HepG2 (cell line): ENCODE data around the gene FAM174C. TPM values are rescaled to one million over a fixed set of nuclear protein-coding genes. Genes with fewer than 3 reads are reported as not detected.

Experiments
- EHMT2 ChIP-seq: fragments of 200-600 bp; sonication (generic); IDR thresholded peaks from 2 replicates; pipeline ENCODE4 v1.7.0; 2017; ENCODE audit warnings: antibody characterized with exemption, low read depth, low read length, borderline replicate concordance
- FOXA1 ChIP-seq, 2 experiments: fragments of 450-650 bp in 1 of 2; sonication (generic) in 1 of 2; formaldehyde crosslinking in 1 of 2; IDR thresholded peaks; 2 replicates each; pipeline versions ENCODE4 v1.4.0 to v1.6.1; 2016 to 2020; ENCODE audit warnings: missing genetic modification reagents in 1 of 2
- HDAC2 ChIP-seq: sonication (generic); formaldehyde crosslinking; IDR thresholded peaks from 2 replicates; pipeline ENCODE4 v1.4.0; 2020; ENCODE audit warnings: missing genetic modification reagents
- KLF15 ChIP-seq: sonication (generic); formaldehyde crosslinking; IDR thresholded peaks from 2 replicates; pipeline ENCODE4 v1.8.1; 2023; ENCODE audit warnings: borderline replicate concordance, mild to moderate bottlenecking, inconsistent platforms, missing genetic modification reagents, mixed read lengths
- MED13 ChIP-seq: sonication (generic); formaldehyde crosslinking; IDR thresholded peaks from 2 replicates; pipeline ENCODE4 v1.5.0; 2020; ENCODE audit warnings: missing genetic modification reagents
- MXI1 ChIP-seq: IDR thresholded peaks from 3 replicates; pipeline ENCODE4 v1.6.1; 2012; ENCODE audit warnings: low read depth, low read length, inconsistent platforms, borderline replicate concordance
- NAIF1 ChIP-seq: sonication (generic); formaldehyde crosslinking; IDR thresholded peaks from 2 replicates; pipeline ENCODE4 v1.5.0; 2020; ENCODE audit warnings: mild to moderate bottlenecking, missing genetic modification reagents, borderline replicate concordance
- NCOA1 ChIP-seq: sonication (generic); formaldehyde crosslinking; IDR thresholded peaks from 2 replicates; pipeline ENCODE4 v1.9.0; 2021; ENCODE audit warnings: missing genetic modification reagents
- NPAS2 ChIP-seq: sonication (generic); formaldehyde crosslinking; IDR thresholded peaks from 2 replicates; pipeline ENCODE4 v1.8.0; 2022; ENCODE audit warnings: mild to moderate bottlenecking, missing genetic modification reagents, borderline replicate concordance
- PAF1 ChIP-seq: IDR thresholded peaks from 2 replicates; pipeline ENCODE4 v1.6.1; 2016; ENCODE audit warnings: missing genetic modification reagents, missing compliant biosample characterization
- PCBP1 ChIP-seq: fragments of 200-400 bp; formaldehyde crosslinking; IDR thresholded peaks from 2 replicates; pipeline ENCODE4 v1.6.1; 2017; ENCODE audit warnings: mild to moderate bottlenecking, low read depth, low read length, borderline replicate concordance
- SMC3 ChIP-seq: IDR thresholded peaks from 2 replicates; pipeline ENCODE4 v1.6.1; 2011; ENCODE audit warnings: low read length, improper control_type of control experiment
- TAF1 ChIP-seq: sonication (generic); formaldehyde crosslinking; IDR thresholded peaks from 2 replicates; pipeline ENCODE4 v1.4.0; 2020; ENCODE audit warnings: missing genetic modification reagents
- ZC3H4 ChIP-seq: sonication (generic); formaldehyde crosslinking; IDR thresholded peaks from 2 replicates; pipeline ENCODE4 v1.4.0; 2020; ENCODE audit warnings: missing genetic modification reagents, borderline replicate concordance
- ZFYVE20 ChIP-seq: sonication (generic); formaldehyde crosslinking; IDR thresholded peaks from 2 replicates; pipeline ENCODE4 v1.8.0; 2023; ENCODE audit warnings: low read depth, mild to moderate bottlenecking, moderate library complexity, missing genetic modification reagents, borderline replicate concordance
- ZNF180 ChIP-seq: sonication (generic); formaldehyde crosslinking; IDR thresholded peaks from 2 replicates; pipeline ENCODE4 v1.4.0; 2020; ENCODE audit warnings: low read depth, missing genetic modification reagents, borderline replicate concordance
- ZNF446 ChIP-seq: sonication (generic); formaldehyde crosslinking; IDR thresholded peaks from 2 replicates; pipeline ENCODE4 v1.5.0; 2020; ENCODE audit warnings: mild to moderate bottlenecking, missing genetic modification reagents
- ZNF556 ChIP-seq: sonication (generic); formaldehyde crosslinking; IDR thresholded peaks from 2 replicates; pipeline ENCODE4 v1.4.0; 2020; ENCODE audit warnings: mild to moderate bottlenecking, missing genetic modification reagents, borderline replicate concordance
- ZNF724P ChIP-seq: sonication (generic); formaldehyde crosslinking; IDR thresholded peaks from 2 replicates; pipeline ENCODE4 v1.8.0; 2022; ENCODE audit warnings: missing genetic modification reagents, borderline replicate concordance
- polyA plus RNA-seq, 8 experiments: library from polyadenylated mRNA; depleted of rRNA in 3 of 8; stranded (reverse) in 7 of 8; unstranded in 1 of 8; fragments of >200 nt; fragmentation: Illumina TruSeq in 4 of 8; extraction: Trizol in 4 of 8; gene quantifications; 2 replicates each; pipeline versions ENCODE4 v1.2.1 to v1.2.3, GENCODE V29; 2011 to 2016; ENCODE audit warnings: low read depth in 4 of 8, missing spikeins in 1 of 8, mixed read lengths in 1 of 8; ENCODE audit not compliant: insufficient read depth in 1 of 8
- total RNA-seq, 5 experiments: library from RNA; depleted of rRNA; stranded (reverse); fragments of >200 nt; fragmentation: Illumina TruSeq; extraction: Trizol; gene quantifications; 2 replicates each; pipeline ENCODE4 v1.2.3, GENCODE V29; 2016; ENCODE audit warnings: low read depth in 1 of 5
- TF ChIP-seq, protein P1 (sequence below): sonication (generic); formaldehyde crosslinking; conservative IDR thresholded peaks from 2 replicates; pipeline ENCODE4 v1.8.0; 2022; ENCODE audit warnings: missing genetic modification reagents
- TF ChIP-seq, protein P2 (sequence below): sonication (generic); formaldehyde crosslinking; IDR thresholded peaks from 2 replicates; pipeline ENCODE4 v1.5.0; 2020; ENCODE audit warnings: mild to moderate bottlenecking, missing genetic modification reagents
- TF ChIP-seq, protein P3 (sequence below): sonication (generic); formaldehyde crosslinking; IDR thresholded peaks from 2 replicates; pipeline ENCODE4 v1.5.0; 2020; ENCODE audit warnings: missing genetic modification reagents
- TF ChIP-seq, protein P4 (sequence below): IDR thresholded peaks from 2 replicates; pipeline ENCODE4 v1.6.1; 2016; ENCODE audit warnings: control low read depth
- TF ChIP-seq, protein P5 (sequence below): sonication (generic); formaldehyde crosslinking; IDR thresholded peaks from 2 replicates; pipeline ENCODE4 v1.8.1; 2023; ENCODE audit warnings: mild to moderate bottlenecking, missing genetic modification reagents, borderline replicate concordance

FAM174C gene
- total and polyA plus RNA-seq, 2 of the 13 experiments (the other 11 are each of a cell fraction or from before 2014, with no cell fraction given): 19.5 to 31.3 TPM

DNA sequence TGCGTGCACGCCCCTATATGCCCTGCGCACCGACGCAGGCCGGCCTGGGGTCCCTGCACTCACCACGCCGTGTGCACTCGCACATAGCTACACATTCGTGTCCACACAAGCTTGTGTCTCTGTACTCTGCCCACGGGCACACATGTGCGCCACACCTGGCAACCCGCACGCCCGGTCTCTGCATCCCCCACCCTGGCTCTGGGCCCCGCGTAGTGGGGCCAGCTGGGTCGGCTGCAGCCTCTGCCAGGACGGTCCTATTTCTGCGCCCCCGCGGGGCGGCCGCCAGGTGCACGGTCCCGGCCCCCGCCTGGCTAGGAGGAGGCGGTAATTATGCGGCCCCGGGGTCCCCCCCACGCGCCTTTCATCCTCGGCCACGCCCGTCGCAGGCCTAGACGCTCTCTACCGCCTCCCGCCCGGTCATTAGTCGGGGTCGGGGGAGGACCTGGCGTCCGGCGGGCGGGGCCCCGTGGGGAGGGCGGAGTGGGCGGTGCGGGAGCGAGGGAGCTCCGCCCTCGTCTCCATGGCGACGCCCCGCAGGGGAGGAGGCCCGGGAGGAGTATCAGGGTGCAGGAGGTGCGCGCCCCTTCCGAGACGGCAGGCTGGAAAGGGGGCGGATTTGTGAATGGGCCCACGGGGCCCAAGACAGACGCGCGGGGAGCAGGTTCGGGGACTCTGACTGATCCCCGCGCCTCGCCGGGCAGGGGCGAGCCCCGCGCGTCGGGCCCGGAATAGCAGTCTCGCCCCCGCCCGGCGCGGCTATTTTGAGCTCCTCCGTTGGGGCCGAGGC is 9.0 kb upstream of the FAM174C start (continued):
- TF ChIP-seq, protein P1, sequence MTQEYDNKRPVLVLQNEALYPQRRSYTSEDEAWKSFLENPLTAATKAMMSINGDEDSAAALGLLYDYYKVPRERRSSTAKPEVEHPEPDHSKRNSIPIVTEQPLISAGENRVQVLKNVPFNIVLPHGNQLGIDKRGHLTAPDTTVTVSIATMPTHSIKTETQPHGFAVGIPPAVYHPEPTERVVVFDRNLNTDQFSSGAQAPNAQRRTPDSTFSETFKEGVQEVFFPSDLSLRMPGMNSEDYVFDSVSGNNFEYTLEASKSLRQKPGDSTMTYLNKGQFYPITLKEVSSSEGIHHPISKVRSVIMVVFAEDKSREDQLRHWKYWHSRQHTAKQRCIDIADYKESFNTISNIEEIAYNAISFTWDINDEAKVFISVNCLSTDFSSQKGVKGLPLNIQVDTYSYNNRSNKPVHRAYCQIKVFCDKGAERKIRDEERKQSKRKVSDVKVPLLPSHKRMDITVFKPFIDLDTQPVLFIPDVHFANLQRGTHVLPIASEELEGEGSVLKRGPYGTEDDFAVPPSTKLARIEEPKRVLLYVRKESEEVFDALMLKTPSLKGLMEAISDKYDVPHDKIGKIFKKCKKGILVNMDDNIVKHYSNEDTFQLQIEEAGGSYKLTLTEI (CRISPR knock-in tag): no peak
- TF ChIP-seq ZFYVE20 (CRISPR knock-in tag): no peak
- TF ChIP-seq MED13 (CRISPR knock-in tag): no peak
- TF ChIP-seq FOXA1 (IDR thresholded peaks at IDR 0.05): no peak
- 0 out of 2 replicates have a peak, but pooled peaks have one; percentile 2 for TF ChIP-seq FOXA1 (CRISPR knock-in tag; IDR thresholded peaks at IDR 0.05)
- no peak for TF ChIP-seq KLF15 (CRISPR knock-in tag)
- TF ChIP-seq NCOA1 (CRISPR knock-in tag): no peak
- TF ChIP-seq EHMT2: no peak
- no peak for TF ChIP-seq ZNF180 (CRISPR knock-in tag)
- TF ChIP-seq, protein P2, sequence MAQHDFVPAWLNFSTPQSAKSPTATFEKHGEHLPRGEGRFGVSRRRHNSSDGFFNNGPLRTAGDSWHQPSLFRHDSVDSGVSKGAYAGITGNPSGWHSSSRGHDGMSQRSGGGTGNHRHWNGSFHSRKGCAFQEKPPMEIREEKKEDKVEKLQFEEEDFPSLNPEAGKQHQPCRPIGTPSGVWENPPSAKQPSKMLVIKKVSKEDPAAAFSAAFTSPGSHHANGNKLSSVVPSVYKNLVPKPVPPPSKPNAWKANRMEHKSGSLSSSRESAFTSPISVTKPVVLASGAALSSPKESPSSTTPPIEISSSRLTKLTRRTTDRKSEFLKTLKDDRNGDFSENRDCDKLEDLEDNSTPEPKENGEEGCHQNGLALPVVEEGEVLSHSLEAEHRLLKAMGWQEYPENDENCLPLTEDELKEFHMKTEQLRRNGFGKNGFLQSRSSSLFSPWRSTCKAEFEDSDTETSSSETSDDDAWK: no peak
- no peak for TF ChIP-seq ZNF724P (CRISPR knock-in tag)
- TF ChIP-seq, protein P3, sequence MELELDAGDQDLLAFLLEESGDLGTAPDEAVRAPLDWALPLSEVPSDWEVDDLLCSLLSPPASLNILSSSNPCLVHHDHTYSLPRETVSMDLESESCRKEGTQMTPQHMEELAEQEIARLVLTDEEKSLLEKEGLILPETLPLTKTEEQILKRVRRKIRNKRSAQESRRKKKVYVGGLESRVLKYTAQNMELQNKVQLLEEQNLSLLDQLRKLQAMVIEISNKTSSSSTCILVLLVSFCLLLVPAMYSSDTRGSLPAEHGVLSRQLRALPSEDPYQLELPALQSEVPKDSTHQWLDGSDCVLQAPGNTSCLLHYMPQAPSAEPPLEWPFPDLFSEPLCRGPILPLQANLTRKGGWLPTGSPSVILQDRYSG (CRISPR knock-in tag): no peak; the same call in 1 of the 2 replicates
- no peak for TF ChIP-seq NPAS2 (CRISPR knock-in tag)
- TF ChIP-seq HDAC2: no peak; the same call in 1 of the 2 replicates
- peak; percentile 71; the same call in 1 of the 2 replicates for TF ChIP-seq ZNF556 (CRISPR knock-in tag)
- TF ChIP-seq TAF1 (CRISPR knock-in tag): peak; percentile 45; the same call in 1 of the 2 replicates
- no peak; the same call in 1 of the 2 replicates for TF ChIP-seq NAIF1 (CRISPR knock-in tag)
- TF ChIP-seq PAF1 (CRISPR knock-in tag): no peak
- TF ChIP-seq, protein P4, sequence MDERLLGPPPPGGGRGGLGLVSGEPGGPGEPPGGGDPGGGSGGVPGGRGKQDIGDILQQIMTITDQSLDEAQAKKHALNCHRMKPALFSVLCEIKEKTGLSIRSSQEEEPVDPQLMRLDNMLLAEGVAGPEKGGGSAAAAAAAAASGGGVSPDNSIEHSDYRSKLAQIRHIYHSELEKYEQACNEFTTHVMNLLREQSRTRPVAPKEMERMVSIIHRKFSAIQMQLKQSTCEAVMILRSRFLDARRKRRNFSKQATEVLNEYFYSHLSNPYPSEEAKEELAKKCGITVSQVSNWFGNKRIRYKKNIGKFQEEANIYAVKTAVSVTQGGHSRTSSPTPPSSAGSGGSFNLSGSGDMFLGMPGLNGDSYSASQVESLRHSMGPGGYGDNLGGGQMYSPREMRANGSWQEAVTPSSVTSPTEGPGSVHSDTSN: no peak
- TF ChIP-seq ZC3H4: no peak
- no peak; the same call in 1 of the 2 replicates for TF ChIP-seq ZNF446
- no peak for TF ChIP-seq PCBP1
- TF ChIP-seq, protein P5, sequence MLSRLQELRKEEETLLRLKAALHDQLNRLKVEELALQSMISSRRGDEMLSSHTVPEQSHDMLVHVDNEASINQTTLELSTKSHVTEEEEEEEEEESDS (CRISPR knock-in tag): no peak
- TF ChIP-seq SMC3: no peak
- peak; percentile 62; the same call in 1 of the 3 replicates for TF ChIP-seq MXI1
